ENCODE measurements around the gene STRIP2. TPM values are rescaled to one million over a fixed set of nuclear protein-coding genes. Genes with fewer than 3 reads are reported as not detected.

STRIP2 gene
- total and polyA plus RNA-seq, 2 experiments from 2014 or later = 4.7 to 10.6 TPM

DNA sequence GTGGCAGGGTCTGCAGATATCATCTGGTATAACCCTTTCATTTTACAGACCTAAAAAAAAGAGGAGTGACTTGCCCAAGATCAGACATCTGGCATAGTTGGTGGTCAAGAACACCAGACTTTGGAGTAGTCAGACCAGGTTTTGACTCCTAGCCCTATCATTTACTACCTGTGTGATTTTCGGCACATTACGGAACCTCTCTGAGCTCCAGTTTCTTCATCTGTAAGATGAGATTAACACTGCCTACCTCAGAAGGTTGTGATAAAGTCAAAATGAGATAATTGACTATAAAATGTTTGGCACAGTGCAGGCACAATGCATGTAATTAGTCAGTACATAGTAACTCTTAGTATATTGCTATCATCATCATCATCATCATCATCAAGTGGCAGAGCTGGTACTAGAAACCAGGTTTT is 1.2 kb downstream of the STRIP2 start:
- DNase-seq (ENCODE audit: low spot score) (no peak), ATAC-seq (no peak)
- peak overlapping the region; percentile 83 for H3K4me3 ChIP-seq
- no peaks in the 10 kb centered on the region for H3K9me3 Mint-ChIP-seq
- TF ChIP-seq, protein P1, sequence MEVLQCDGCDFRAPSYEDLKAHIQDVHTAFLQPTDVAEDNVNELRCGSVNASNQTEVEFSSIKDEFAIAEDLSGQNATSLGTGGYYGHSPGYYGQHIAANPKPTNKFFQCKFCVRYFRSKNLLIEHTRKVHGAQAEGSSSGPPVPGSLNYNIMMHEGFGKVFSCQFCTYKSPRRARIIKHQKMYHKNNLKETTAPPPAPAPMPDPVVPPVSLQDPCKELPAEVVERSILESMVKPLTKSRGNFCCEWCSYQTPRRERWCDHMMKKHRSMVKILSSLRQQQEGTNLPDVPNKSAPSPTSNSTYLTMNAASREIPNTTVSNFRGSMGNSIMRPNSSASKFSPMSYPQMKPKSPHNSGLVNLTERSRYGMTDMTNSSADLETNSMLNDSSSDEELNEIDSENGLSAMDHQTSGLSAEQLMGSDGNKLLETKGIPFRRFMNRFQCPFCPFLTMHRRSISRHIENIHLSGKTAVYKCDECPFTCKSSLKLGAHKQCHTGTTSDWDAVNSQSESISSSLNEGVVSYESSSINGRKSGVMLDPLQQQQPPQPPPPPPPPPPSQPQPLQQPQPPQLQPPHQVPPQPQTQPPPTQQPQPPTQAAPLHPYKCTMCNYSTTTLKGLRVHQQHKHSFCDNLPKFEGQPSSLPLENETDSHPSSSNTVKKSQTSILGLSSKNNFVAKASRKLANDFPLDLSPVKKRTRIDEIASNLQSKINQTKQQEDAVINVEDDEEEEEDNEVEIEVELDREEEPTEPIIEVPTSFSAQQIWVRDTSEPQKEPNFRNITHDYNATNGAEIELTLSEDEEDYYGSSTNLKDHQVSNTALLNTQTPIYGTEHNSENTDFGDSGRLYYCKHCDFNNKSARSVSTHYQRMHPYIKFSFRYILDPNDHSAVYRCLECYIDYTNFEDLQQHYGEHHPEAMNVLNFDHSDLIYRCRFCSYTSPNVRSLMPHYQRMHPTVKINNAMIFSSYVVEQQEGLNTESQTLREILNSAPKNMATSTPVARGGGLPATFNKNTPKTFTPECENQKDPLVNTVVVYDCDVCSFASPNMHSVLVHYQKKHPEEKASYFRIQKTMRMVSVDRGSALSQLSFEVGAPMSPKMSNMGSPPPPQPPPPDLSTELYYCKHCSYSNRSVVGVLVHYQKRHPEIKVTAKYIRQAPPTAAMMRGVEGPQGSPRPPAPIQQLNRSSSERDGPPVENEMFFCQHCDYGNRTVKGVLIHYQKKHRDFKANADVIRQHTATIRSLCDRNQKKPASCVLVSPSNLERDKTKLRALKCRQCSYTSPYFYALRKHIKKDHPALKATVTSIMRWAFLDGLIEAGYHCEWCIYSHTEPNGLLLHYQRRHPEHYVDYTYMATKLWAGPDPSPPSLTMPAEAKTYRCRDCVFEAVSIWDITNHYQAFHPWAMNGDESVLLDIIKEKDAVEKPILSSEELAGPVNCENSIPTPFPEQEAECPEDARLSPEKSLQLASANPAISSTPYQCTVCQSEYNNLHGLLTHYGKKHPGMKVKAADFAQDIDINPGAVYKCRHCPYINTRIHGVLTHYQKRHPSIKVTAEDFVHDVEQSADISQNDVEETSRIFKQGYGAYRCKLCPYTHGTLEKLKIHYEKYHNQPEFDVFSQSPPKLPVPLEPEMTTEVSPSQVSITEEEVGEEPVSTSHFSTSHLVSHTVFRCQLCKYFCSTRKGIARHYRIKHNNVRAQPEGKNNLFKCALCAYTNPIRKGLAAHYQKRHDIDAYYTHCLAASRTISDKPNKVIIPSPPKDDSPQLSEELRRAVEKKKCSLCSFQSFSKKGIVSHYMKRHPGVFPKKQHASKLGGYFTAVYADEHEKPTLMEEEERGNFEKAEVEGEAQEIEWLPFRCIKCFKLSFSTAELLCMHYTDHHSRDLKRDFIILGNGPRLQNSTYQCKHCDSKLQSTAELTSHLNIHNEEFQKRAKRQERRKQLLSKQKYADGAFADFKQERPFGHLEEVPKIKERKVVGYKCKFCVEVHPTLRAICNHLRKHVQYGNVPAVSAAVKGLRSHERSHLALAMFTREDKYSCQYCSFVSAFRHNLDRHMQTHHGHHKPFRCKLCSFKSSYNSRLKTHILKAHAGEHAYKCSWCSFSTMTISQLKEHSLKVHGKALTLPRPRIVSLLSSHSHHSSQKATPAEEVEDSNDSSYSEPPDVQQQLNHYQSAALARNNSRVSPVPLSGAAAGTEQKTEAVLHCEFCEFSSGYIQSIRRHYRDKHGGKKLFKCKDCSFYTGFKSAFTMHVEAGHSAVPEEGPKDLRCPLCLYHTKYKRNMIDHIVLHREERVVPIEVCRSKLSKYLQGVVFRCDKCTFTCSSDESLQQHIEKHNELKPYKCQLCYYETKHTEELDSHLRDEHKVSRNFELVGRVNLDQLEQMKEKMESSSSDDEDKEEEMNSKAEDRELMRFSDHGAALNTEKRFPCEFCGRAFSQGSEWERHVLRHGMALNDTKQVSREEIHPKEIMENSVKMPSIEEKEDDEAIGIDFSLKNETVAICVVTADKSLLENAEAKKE (CRISPR knock-in tag; IDR thresholded peaks at IDR 0.05) = no peak
- TF ChIP-seq POLR2AphosphoS5 (IDR thresholded peaks at IDR 0.05; ENCODE audit: low read depth) = no peak
- TF ChIP-seq ZNF331 (CRISPR knock-in tag; IDR thresholded peaks at IDR 0.05; ENCODE audit: low read depth) = no peak
- no peak for TF ChIP-seq EZH2phosphoT487 (IDR thresholded peaks at IDR 0.05; ENCODE audit: unreplicated experiment)
- H3K4me1 Mint-ChIP-seq = peaks cover 26% of the 10 kb centered on the region
- no peaks in the 10 kb centered on the region for H3K9me2 ChIP-seq (ENCODE audit: insufficient read depth)
- H3K27me3 ChIP-seq (ENCODE audit: insufficient read depth) = peaks cover 20% of the 10 kb centered on the region
- no peak overlapping the region for H3K27ac ChIP-seq (ENCODE audit: low read depth)
- H2AFZ ChIP-seq = no peak overlapping the region
- peaks cover 2% of the 10 kb centered on the region; the same call in 2 of the 3 replicates for H3K36me3 Mint-ChIP-seq (ENCODE audit: low read depth)
- H3K79me2 ChIP-seq (replicated peaks; ENCODE audit: insufficient read depth) = peaks cover 13% of the 10 kb centered on the region; the same call in 1 of the 2 replicates
- H4K20me1 ChIP-seq (replicated peaks; ENCODE audit: insufficient read depth) = peaks cover 17% of the 10 kb centered on the region
- peak overlapping the region; percentile 97 for H3K4me2 ChIP-seq
- H3F3A ChIP-seq (replicated peaks; ENCODE audit: low read depth) = peaks cover 7% of the 10 kb centered on the region; the same call in 1 of the 2 replicates
- peaks cover under 1% of the 10 kb centered on the region; the same call in 1 of the 2 replicates for H3K36me3 ChIP-seq (ENCODE audit: insufficient read depth)
- peaks cover 16% of the 10 kb centered on the region for H3K4me1 ChIP-seq (ENCODE audit: insufficient read depth)
- H3K4me3 Mint-ChIP-seq = peak overlapping the region; percentile 76
- no peak overlapping the region for H3K27ac Mint-ChIP-seq
- peaks cover 9% of the 10 kb centered on the region for H3K27me3 Mint-ChIP-seq (ENCODE audit: insufficient read depth, low read depth, poor library complexity)

DNA sequence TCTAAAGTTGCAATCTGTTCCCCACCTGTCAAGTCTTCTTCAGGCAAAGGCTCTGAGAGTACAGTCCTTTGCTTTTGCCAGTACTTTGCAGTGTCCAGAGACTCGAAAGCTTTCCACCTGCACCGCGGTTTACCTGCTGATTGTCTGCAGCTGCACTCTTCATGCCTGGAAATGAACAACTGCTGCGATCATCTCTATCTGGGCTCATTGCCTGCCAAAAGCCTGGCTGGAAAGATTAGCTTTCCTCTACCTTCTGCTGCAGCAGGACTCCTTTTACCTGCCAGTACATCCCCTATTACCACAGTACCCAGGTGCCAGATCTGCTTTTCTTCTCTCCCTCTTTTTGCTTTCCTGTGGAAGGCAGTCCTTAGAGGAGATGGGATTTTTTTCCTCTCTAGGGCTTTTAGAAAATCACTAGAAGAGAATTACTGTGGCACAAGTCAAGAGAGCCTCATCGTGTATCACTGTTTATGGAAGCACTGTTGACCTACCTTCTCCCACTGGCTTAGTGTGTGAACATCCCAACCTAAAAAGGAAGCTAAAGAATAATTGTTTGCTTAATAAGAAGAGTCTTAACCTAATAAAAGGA is 2.2 kb downstream of the STRIP2 start:
- peaks cover 7% of the 10 kb centered on the region; the same call in 1 of the 2 replicates for H3F3A ChIP-seq (replicated peaks; ENCODE audit: low read depth)
- H3K36me3 ChIP-seq (ENCODE audit: insufficient read depth) = peaks cover 4% of the 10 kb centered on the region; the same call in 1 of the 2 replicates
- H3K4me1 ChIP-seq (ENCODE audit: insufficient read depth) = peaks cover 16% of the 10 kb centered on the region
- Mint-ChIP-seq H3K4me3 (peak overlapping the region; percentile 6; the same call in 1 of the 3 replicates), H3K27me3 (ENCODE audit: insufficient read depth, low read depth, poor library complexity) (peaks cover 9% of the 10 kb centered on the region), H3K36me3 (ENCODE audit: low read depth) (peaks cover 6% of the 10 kb centered on the region), H3K9me3 (no peaks in the 10 kb centered on the region), H3K27ac (no peak overlapping the region), H3K4me1 (peaks cover 26% of the 10 kb centered on the region)
- H3K27ac ChIP-seq (ENCODE audit: low read depth) = no peak overlapping the region
- H3K27me3 ChIP-seq (ENCODE audit: insufficient read depth) = peaks cover 20% of the 10 kb centered on the region
- H2AFZ ChIP-seq = no peak overlapping the region
- DNase-seq (ENCODE audit: low spot score) = no peak
- H3K4me3 ChIP-seq = no peak overlapping the region
- H3K79me2 ChIP-seq (replicated peaks; ENCODE audit: insufficient read depth) = peaks cover 13% of the 10 kb centered on the region; the same call in 1 of the 2 replicates
- H3K4me2 ChIP-seq = no peak overlapping the region
- H4K20me1 ChIP-seq (replicated peaks; ENCODE audit: insufficient read depth) = peaks cover 21% of the 10 kb centered on the region
- no peak for ATAC-seq
- H3K9me2 ChIP-seq (ENCODE audit: insufficient read depth) = no peaks in the 10 kb centered on the region
- TF ChIP-seq, protein P2, sequence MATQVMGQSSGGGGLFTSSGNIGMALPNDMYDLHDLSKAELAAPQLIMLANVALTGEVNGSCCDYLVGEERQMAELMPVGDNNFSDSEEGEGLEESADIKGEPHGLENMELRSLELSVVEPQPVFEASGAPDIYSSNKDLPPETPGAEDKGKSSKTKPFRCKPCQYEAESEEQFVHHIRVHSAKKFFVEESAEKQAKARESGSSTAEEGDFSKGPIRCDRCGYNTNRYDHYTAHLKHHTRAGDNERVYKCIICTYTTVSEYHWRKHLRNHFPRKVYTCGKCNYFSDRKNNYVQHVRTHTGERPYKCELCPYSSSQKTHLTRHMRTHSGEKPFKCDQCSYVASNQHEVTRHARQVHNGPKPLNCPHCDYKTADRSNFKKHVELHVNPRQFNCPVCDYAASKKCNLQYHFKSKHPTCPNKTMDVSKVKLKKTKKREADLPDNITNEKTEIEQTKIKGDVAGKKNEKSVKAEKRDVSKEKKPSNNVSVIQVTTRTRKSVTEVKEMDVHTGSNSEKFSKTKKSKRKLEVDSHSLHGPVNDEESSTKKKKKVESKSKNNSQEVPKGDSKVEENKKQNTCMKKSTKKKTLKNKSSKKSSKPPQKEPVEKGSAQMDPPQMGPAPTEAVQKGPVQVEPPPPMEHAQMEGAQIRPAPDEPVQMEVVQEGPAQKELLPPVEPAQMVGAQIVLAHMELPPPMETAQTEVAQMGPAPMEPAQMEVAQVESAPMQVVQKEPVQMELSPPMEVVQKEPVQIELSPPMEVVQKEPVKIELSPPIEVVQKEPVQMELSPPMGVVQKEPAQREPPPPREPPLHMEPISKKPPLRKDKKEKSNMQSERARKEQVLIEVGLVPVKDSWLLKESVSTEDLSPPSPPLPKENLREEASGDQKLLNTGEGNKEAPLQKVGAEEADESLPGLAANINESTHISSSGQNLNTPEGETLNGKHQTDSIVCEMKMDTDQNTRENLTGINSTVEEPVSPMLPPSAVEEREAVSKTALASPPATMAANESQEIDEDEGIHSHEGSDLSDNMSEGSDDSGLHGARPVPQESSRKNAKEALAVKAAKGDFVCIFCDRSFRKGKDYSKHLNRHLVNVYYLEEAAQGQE (IDR thresholded peaks at IDR 0.05; ENCODE audit: unreplicated experiment) = no peak
- TF ChIP-seq, protein P3, sequence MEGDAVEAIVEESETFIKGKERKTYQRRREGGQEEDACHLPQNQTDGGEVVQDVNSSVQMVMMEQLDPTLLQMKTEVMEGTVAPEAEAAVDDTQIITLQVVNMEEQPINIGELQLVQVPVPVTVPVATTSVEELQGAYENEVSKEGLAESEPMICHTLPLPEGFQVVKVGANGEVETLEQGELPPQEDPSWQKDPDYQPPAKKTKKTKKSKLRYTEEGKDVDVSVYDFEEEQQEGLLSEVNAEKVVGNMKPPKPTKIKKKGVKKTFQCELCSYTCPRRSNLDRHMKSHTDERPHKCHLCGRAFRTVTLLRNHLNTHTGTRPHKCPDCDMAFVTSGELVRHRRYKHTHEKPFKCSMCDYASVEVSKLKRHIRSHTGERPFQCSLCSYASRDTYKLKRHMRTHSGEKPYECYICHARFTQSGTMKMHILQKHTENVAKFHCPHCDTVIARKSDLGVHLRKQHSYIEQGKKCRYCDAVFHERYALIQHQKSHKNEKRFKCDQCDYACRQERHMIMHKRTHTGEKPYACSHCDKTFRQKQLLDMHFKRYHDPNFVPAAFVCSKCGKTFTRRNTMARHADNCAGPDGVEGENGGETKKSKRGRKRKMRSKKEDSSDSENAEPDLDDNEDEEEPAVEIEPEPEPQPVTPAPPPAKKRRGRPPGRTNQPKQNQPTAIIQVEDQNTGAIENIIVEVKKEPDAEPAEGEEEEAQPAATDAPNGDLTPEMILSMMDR (conservative IDR thresholded peaks at IDR 0.05; ENCODE audit: low read depth in 2 of 2) = no peak
